GM11168 (cell line): ENCODE data around the gene CCL14.
"Not testable (repeated sequence)": the region's sequence is repeated elsewhere in the genome, so short reads cannot be mapped to it uniquely, and the experiment has no call there.

Experiments
- in situ Hi-C: fragments of 300-500 bp; cut with MboI; formaldehyde crosslinking; loops from one replicate; pipeline ENCODE4 v1.12.0; 2022; ENCODE audit warnings: low sequenced_read_pairs; ENCODE audit not compliant: unreplicated experiment

CCL14 gene

GRCh38 chr17:35948092-35948491 is 38.4 kb downstream of the CCL14 start:
- in situ Hi-C loops: no loop called here

- in situ Hi-C loops: no loop called here
Observed at GRCh38 chr17:35947156-35947585, 39.4 kb downstream of the CCL14 start.

- in situ Hi-C loops: no loop called here
Observed at GRCh38 chr17:35944151-35944550, 42.4 kb downstream of the CCL14 start.

GRCh38 chr17:35943537-35943936 is 43.0 kb downstream of the CCL14 start, which contains the start of gene LYZL6:
TSS of gene LYZL6 (minus strand) at chr17:35943713. CDS start at chr17:35939356, 4,357 bp downstream.
- in situ Hi-C loops: no loop called here

GRCh38 chr17:35942588-35943186 is 43.8 kb downstream of the CCL14 start:
- in situ Hi-C loops: no loop called here

GRCh38 chr17:35938492-35938891 is 48.0 kb downstream of the CCL14 start:
- in situ Hi-C loops: not testable (repeated sequence)

- in situ Hi-C loops: no loop called here
Observed at GRCh38 chr17:35936063-35936462, 50.5 kb downstream of the CCL14 start.

- in situ Hi-C loops: no loop called here
Observed at GRCh38 chr17:35934760-35935159, 51.8 kb downstream of the CCL14 start.
